Activated naive CD8-positive, alpha-beta T cell treated with anti-CD3 and anti-CD28 coated beads, Interleukin-2, amount 50 U/mL, for 16 hours (primary cell): ENCODE results near the gene AKT1S1.

Experiments used
- DNase-seq: peaks from one replicate; pipeline ENCODE4 v3.0.0-alpha.2; 2020; ENCODE audit warnings: low read depth, low spot score

The AKT1S1 gene

GRCh38 chr19:49869009-49869483 is 8.1 kb downstream of the AKT1S1 start:
- no peak for DNase-seq

DNA sequence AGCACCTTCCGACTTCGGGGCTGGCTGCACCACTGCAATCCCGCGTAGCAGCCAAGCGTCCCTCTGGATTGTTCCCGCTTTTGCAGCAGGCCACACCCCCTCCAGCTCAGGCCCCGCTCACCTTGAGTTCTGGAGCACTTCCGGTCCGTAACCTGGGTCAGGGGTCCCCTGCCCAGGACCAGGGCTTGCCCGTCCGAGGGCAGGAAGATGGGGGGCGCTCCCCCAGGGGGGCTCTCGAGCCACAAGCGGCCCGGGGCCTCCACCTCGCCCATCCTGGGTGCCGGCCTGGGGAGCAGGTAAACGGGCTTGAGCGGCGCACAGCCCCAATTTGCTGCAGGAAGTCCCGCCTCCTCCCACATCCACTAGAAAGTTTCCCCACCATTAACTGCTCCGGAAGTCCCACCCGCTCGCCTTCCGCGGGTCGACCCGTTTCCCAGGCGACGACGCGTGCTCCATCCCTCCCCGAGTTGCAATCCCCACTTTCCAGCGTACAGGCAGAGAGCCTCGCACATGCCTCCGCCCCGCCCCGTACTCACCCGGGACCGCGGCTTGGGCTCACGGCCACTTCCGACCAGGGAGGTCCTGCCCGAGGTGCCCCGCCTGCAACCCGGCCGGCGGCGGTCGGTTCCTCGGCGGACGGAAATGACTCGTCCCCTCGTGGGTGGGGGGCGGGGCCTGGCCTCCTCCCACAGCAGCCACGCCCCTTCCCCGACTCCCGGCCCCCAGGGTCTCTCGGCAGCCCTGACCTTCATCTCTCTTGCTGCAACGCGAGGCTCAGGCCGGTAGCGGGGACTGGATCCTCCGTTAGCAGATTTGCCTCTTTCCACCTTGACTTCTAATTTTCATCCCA is 10.0 kb downstream of the AKT1S1 start, which contains the start of gene PNKP:
Gene PNKP (minus strand): TSS at position 644 of the 850 bp plus-strand sequence. CDS start 372 bp downstream, at position 272.
- peak; percentile 72 for DNase-seq

- no peak for DNase-seq
Observed at GRCh38 chr19:49864890-49865289, 12.3 kb downstream of the AKT1S1 start.

- DNase-seq, result no peak
Observed at GRCh38 chr19:49863935-49864320, 13.2 kb downstream of the AKT1S1 start.

- no peak for DNase-seq
Observed at GRCh38 chr19:49863254-49863934, 13.8 kb downstream of the AKT1S1 start.

DNA sequence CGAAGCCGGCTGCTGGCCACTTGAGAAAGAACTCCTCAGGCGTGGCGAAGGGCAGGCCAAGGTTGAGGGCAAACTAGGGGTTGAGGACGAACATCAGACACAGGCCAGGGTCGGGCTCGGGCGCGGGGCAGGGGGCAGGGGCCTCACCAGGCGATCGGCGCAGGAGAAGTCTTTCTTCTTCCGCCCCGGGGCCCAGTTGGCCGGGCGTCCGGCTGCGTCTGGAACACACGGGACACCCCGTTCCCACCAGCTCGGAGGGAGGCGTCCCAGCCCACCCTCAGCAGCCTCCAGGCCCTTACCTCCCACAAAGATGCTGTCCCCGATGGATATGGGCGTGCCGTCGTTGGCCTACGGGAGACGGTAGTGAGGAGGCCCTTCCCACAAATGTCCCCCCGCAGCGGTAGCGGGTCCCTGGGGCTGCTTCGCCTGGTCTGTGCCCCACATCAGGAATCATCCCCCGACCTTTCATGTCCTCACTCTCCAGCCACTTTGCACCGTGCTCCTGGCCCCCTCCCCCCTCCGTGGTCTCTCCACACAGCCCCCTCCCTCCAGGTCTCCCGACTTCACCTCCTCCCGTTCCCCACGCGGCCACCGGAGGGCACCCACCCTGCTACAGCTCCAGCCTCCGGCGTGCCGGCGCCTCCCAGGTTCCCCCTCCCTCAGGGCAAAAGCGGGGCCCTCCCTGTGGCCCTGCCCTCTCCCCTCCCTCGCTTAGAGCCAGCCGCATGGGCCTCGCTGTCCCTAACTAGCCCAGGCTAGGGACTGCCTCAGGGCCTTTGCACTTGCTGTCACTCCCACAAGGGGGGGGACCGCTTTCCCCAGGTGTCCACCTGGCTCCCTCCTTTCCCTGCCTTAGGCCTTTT is 14.5 kb downstream of the AKT1S1 start:
- no peak for DNase-seq

DNA sequence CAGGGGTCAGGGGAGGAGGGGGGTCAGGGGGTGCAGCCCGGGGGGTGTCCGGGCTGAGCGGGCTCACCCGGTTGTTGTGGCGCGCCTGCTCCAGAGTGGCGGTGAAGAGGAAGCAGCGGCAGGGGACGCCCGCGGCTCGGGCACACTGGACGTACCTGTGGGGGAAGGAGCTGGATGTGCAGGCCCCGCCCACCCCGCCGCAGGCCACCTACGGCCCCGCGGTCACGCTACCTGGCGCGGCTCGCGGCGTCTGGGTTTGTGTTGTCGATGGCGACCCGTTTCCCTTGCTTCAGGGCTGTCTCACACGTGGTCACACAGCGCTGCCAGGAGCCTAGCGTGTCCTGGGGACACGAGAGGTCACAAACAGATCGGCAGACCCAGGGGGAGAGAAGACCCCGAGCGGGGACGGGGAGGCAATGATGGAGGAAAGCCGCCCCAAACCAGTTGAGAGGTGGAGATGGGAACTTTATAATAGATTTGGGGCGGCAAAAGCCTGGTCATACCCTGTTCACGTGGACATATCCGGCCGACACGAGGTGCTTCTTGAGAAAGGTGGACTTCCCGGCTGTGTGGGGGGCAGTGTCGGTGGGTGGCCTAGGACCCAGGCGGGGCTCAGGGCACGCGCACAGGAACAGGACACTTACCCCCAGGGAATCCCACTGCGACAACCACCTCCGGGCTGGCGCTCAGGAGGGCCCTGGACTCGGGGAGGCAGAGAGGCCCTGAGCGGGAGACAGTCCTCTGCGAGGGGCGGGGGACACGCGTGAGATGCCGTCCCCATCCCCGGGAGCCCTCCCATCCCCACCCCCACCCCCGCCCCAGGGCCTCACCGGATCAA is 15.4 kb downstream of the AKT1S1 start:
- no peak for DNase-seq

DNA sequence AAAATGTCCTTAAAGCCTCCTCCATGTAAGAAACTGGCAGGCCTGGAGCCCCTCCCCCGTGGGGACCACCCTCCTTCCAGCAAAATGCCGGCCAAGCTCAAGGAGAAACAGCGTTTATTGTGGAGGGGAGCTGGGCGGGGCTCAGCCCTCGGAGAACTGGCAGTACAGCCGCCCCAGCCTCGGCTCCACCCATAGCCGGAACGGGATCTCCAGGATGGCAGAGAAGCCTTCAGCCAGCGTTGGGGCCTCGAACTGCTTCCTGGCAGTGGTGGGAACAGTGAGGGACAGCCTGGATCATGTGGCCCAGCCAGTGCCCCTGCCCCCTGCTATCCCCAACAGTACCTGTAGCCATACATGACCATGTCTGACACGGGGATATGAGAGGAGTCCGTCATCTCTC is 16.0 kb downstream of the AKT1S1 start:
- no peak for DNase-seq

GRCh38 chr19:49860336-49861102 is 16.6 kb downstream of the AKT1S1 start:
- no peak for DNase-seq

DNA sequence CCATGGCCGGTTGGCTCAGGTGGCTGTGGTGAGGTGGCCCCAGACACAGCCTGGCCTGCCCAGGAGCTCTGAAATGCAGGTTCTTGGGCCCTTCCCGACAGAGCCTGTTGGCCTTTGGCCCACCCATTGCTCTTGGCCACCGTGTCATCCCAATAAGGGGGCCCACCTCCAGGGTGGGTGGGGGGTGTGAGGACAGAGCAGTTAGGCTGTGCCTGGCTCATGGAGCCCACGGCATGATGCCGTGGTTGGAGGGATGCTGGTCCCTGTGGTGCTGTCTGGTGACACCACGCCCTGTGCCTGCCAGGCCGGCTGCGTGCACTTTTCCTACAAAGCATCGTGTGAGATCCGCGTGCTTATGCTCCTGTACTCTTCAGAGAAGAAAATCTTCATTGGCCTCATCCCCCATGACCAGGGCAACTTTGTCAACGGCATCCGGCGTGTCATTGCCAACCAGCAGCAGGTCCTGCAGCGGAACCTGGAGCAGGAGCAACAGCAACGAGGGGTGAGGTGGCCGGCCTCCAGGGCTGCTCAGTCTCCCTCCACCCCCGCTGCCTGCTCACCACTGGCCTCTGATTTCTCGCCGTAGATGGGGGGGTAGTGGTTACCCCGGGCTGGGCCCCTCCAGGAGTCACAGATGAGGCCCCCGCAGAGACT is 17.3 kb downstream of the AKT1S1 start:
- no peak for DNase-seq

GRCh38 chr19:49858088-49858985 is 18.8 kb downstream of the AKT1S1 start:
- DNase-seq, result no peak

- DNase-seq, result no peak
Observed at GRCh38 chr19:49857838-49858087, 19.4 kb downstream of the AKT1S1 start.

DNA sequence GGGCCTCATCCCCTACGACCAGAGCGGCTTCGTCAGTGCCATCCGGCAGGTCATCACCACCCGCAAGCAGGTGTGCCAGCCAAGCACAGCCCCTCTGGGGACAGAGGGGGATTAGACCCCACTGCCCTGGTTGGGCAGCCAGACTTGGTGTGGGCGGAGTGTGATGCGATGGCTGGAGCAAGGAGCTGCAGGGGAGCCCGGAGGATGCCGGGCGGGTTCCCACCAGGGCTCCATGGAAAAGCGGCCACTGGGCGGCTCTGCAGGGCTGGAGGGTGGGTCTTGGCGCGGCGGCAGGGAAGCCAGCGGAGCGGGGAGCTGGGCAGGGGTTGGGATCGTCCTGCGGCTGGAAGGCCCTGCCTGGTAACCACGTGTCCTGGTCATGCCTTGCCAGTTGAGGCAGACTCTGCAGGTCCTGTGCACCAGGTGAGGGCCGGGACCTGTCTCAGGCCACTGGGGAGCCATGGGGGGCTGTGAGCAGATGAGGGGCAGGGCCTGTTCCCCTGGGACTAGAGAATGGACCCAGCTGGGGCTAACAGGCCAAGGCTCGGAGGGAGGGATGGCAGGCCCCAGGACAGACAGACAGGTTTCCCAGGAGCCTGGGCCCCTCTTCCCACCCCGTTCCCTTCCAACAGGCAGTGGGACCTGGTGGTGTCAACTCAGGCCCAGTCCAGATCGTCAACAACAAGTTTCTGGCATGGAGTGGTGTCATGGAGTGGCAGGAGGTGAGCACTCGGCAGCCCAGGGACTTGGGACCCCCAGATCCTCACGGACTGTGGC is 19.9 kb downstream of the AKT1S1 start:
- DNase-seq, result no peak

GRCh38 chr19:49856574-49857021 is 20.6 kb downstream of the AKT1S1 start:
- no peak for DNase-seq

DNA sequence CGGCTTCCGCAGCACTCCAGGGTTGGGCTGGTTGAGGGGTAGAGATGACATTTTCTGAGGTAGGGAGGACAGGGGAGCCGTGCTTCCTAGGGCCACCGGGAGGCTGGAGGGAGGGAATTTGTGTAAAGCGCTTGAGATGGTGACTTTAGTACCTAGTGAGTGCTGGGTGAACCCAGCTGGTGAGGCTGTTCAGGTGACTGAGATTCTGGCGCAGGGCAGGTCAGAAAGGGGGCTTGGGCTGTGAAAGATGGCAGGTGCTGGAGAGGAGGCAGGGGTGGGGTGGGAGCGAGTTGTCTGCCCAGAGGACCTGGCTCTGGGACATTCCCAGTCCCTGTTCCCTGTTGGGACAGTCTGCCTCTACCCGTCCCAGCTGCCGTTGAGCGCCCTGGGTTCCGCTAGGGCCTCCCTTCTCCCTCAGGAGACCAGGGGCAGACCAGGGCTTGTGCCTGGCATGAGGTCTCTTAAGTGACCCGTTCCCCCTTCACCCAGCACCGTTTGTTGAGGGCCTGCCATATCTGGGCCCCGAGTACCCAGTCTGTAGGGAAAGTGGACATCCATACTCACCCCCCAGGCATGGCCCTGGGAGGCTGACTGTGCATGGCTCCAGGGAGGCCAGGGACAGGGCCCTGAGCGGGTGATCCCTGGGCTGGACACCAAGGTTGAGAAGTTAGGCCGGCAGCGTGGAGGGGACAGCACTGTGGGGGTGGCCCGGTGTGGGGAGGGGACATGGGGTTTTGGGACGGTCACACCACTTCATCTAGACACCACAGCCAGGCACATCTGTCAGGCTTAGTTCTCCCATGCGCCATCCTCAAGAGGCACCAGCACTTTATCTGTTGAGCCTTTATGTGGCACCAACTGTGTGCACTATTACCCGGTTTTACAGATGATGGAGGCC is 21.2 kb downstream of the AKT1S1 start:
- DNase-seq, result no peak

DNA sequence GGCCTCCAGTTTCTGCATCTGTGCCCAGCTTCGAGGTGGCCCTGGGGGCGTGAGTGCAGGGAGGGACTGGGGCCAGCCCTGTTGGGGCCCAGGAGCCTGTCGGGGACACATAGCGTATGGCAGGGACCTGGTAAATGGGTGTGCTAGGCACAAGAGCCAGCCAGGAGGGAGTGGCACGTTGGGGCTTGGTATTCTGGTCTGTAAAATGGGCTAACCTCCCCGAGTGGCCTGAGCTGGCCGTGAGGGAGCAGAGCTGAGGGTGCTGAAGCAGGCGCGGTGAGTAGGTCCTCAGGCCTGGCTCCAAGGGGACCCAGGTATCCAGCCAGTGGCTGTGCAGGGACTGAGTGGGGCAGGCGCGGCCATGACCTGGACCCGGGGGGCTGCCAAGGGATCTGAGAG is 21.9 kb downstream of the AKT1S1 start:
- no peak for DNase-seq
